H1 (cell line): ENCODE data around the gene ABI1. TPM values are rescaled to one million over a fixed set of nuclear protein-coding genes. Genes with fewer than 3 reads are reported as not detected.

Experiments
- CTCF ChIA-PET: fragments of 300-600 bp; sonication (Branson Sonifier 250); formaldehyde crosslinking; loops from one replicate; lab custom pipeline; 2021; ENCODE audit not compliant: partially characterized antibody; lab: Charles Lee
- POLR2A ChIA-PET: fragments of 300-600 bp; sonication (Branson Sonifier 250); formaldehyde crosslinking; loops from one replicate; lab custom pipeline; 2021; ENCODE audit warnings: inconsistent platforms; ENCODE audit not compliant: partially characterized antibody; lab: Charles Lee
- DNase-seq, 2 experiments: peaks; one replicate each; pipeline versions ENCODE4 v3.0.0 to v3.0.0-alpha.2; 2010 to 2022; ENCODE audit warnings: low spot score in 2 of 2, low read depth in 1 of 2, mixed read lengths in 1 of 2
- FAIRE-seq: peaks from 2 replicates; lab custom pipeline; 2011; peaks lifted over from hg19 to GRCh38; lab: Jason Lieb, UNC
- H2AFZ ChIP-seq: 2 replicates; pipeline ENCODE4 v1.8.1; 2012; ENCODE audit warnings: low read length, inconsistent platforms
- H2AK5ac ChIP-seq: 2 replicates; pipeline ENCODE4 v1.6.1; 2013; ENCODE audit warnings: low read depth, low read length
- H2BK120ac ChIP-seq: replicated peaks from 2 replicates; pipeline ENCODE3; 2013; ENCODE audit warnings: low read depth, low read length, inconsistent platforms
- H2BK12ac ChIP-seq: 2 replicates; pipeline ENCODE4 v1.6.1; 2013; ENCODE audit warnings: low read depth, low read length
- H2BK15ac ChIP-seq: 2 replicates; pipeline ENCODE4 v1.6.1; 2013; ENCODE audit warnings: low read length
- H2BK20ac ChIP-seq: 2 replicates; pipeline ENCODE4 v1.6.1; 2013; ENCODE audit warnings: low read length
- H2BK5ac ChIP-seq: 2 replicates; pipeline ENCODE4 v1.6.1; 2013; ENCODE audit warnings: low read depth, low read length
- H3K14ac ChIP-seq: 2 replicates; pipeline ENCODE4 v1.6.1; 2013; ENCODE audit warnings: inconsistent platforms; ENCODE audit not compliant: insufficient read length
- H3K18ac ChIP-seq: 2 replicates; pipeline ENCODE4 v1.6.1; 2013; ENCODE audit warnings: low read length; ENCODE audit errors: extremely low read depth
- H3K23ac ChIP-seq: 2 replicates; pipeline ENCODE4 v1.6.1; 2013; ENCODE audit warnings: inconsistent platforms; ENCODE audit not compliant: insufficient read length
- H3K23me2 ChIP-seq: 2 replicates; pipeline ENCODE4 v1.6.1; 2013; ENCODE audit warnings: low read depth, low read length
- H3K27ac ChIP-seq: 2 replicates; pipeline ENCODE4 v1.6.1; 2011; ENCODE audit warnings: low read depth, low read length, inconsistent platforms
- H3K27me3 ChIP-seq, 4 experiments: replicated peaks in 1 of 4; 1 replicate in 1 of 4; 2 replicates in 3 of 4; pipeline versions ENCODE4 v1.6.1 to v1.8.1; 2011 to 2013; ENCODE audit warnings: low read length in 3 of 4, mild to moderate bottlenecking in 3 of 4, inconsistent platforms in 2 of 4, mixed read lengths in 2 of 4, moderate library complexity in 1 of 4; ENCODE audit not compliant: control insufficient read depth in 3 of 4, insufficient read depth in 3 of 4; ENCODE audit errors: extremely low read depth in 1 of 4
- H3K36me3 ChIP-seq, 4 experiments: 2 replicates each; pipeline versions ENCODE4 v1.6.1 to v1.8.1; 2011 to 2013; ENCODE audit warnings: mild to moderate bottlenecking in 4 of 4, low read length in 3 of 4, moderate library complexity in 2 of 4, control low read depth in 1 of 4, inconsistent platforms in 1 of 4; ENCODE audit not compliant: insufficient read depth in 4 of 4, control insufficient read depth in 2 of 4
- H3K4ac ChIP-seq: replicated peaks from 2 replicates; pipeline ENCODE3; 2013; ENCODE audit warnings: low read length, low read depth, mixed read lengths, inconsistent platforms; ENCODE audit not compliant: insufficient read length
- H3K4me1 ChIP-seq, 4 experiments: replicated peaks in 1 of 4; 1 replicate in 1 of 4; 2 replicates in 3 of 4; pipeline versions ENCODE4 v1.6.1 to v1.8.1; 2011 to 2013; ENCODE audit warnings: low read length in 3 of 4, inconsistent platforms in 2 of 4, mixed read lengths in 1 of 4; ENCODE audit not compliant: insufficient read depth in 4 of 4, control insufficient read depth in 3 of 4
- H3K4me2 ChIP-seq, 2 experiments: 2 replicates each; pipeline versions ENCODE4 v1.6.1 to v1.8.1; 2011 to 2013; ENCODE audit warnings: low read depth in 2 of 2, low read length in 2 of 2, control low read depth in 1 of 2, inconsistent platforms in 1 of 2, mild to moderate bottlenecking in 1 of 2; ENCODE audit not compliant: insufficient read depth in 1 of 2
- H3K4me3 ChIP-seq, 4 experiments: fragments of 200-600, 300-600 bp in 1 of 4; sonication (generic), shearing (Covaris generic), sonication (Bioruptor Twin) in 1 of 4; 2 replicates each; pipeline versions ENCODE4 v1.5.1 to v1.8.1; 2011 to 2016; ENCODE audit warnings: low read length in 4 of 4, low read depth in 3 of 4, control low read depth in 2 of 4, inconsistent platforms in 2 of 4, mild to moderate bottlenecking in 2 of 4, mixed read lengths in 1 of 4, moderate library complexity in 1 of 4; ENCODE audit not compliant: insufficient read depth in 2 of 4; ENCODE audit errors: extremely low read depth in 1 of 4
- H3K56ac ChIP-seq: replicated peaks from 2 replicates; pipeline ENCODE3; 2013; ENCODE audit warnings: low read depth, mild to moderate bottlenecking, mixed read lengths, low read length, inconsistent platforms; ENCODE audit not compliant: insufficient read length
- H3K79me1 ChIP-seq: 2 replicates; pipeline ENCODE4 v1.6.1; 2013; ENCODE audit warnings: low read depth, low read length, control low read depth
- H3K79me2 ChIP-seq, 2 experiments: 2 replicates each; pipeline versions ENCODE4 v1.6.1 to v1.8.1; 2012 to 2013; ENCODE audit warnings: low read length in 2 of 2, mild to moderate bottlenecking in 2 of 2, inconsistent platforms in 1 of 2; ENCODE audit not compliant: insufficient read depth in 2 of 2, control insufficient read depth in 1 of 2
- H3K9ac ChIP-seq, 4 experiments: replicated peaks in 1 of 4; 1 replicate in 1 of 4; 2 replicates in 3 of 4; pipeline versions ENCODE4 v1.6.1 to v1.8.1; 2011 to 2013; ENCODE audit warnings: low read depth in 3 of 4, low read length in 3 of 4, control low read depth in 2 of 4, mild to moderate bottlenecking in 2 of 4, moderate library complexity in 2 of 4, inconsistent platforms in 1 of 4; ENCODE audit errors: extremely low read depth in 1 of 4
- H3K9me3 ChIP-seq, 2 experiments: 2 replicates each; pipeline versions ENCODE4 v1.6.1 to v1.8.1; 2012 to 2013; ENCODE audit warnings: mild to moderate bottlenecking in 2 of 2, moderate library complexity in 2 of 2, control low read depth in 1 of 2, inconsistent platforms in 1 of 2, low read depth in 1 of 2, low read length in 1 of 2, mixed read lengths in 1 of 2; ENCODE audit not compliant: insufficient read depth in 2 of 2
- H4K20me1 ChIP-seq, 2 experiments: replicated peaks in 1 of 2; 2 replicates each; pipeline versions ENCODE3 to v1.8.1; 2011 to 2013; ENCODE audit warnings: inconsistent platforms in 2 of 2, low read length in 2 of 2, mild to moderate bottlenecking in 1 of 2; ENCODE audit not compliant: insufficient read depth in 2 of 2, control insufficient read depth in 1 of 2
- H4K5ac ChIP-seq: 2 replicates; pipeline ENCODE4 v1.6.1; 2013; ENCODE audit warnings: low read length, low read depth, mixed read lengths, inconsistent platforms; ENCODE audit not compliant: insufficient read length
- H4K8ac ChIP-seq: 2 replicates; pipeline ENCODE4 v1.8.0; 2013; ENCODE audit warnings: mild to moderate bottlenecking, moderate library complexity, low read length, inconsistent platforms; ENCODE audit not compliant: insufficient read depth; ENCODE audit errors: extremely low read depth
- H4K91ac ChIP-seq: replicated peaks from 2 replicates; pipeline ENCODE3; 2013; ENCODE audit warnings: low read length, mixed read lengths, inconsistent platforms; ENCODE audit not compliant: insufficient read length
- JUN ChIP-seq: IDR thresholded peaks from 2 replicates; pipeline ENCODE4 v1.6.1; 2011; ENCODE audit warnings: low read depth, mild to moderate bottlenecking, improper control_type of control experiment, low read length
- PHF8 ChIP-seq: fragments of 200-600 bp; sonication (generic); conservative IDR thresholded peaks from 2 replicates; pipeline ENCODE4 v1.7.1; 2012; ENCODE audit warnings: low read depth, mild to moderate bottlenecking, inconsistent platforms, low read length, moderate library complexity
- POU5F1 ChIP-seq: IDR thresholded peaks from 2 replicates; pipeline ENCODE4 v1.6.1; 2011; ENCODE audit warnings: low read depth, mild to moderate bottlenecking, low read length, moderate library complexity
- SRF ChIP-seq: IDR thresholded peaks from 2 replicates; pipeline ENCODE4 v1.6.1; 2011; ENCODE audit warnings: mild to moderate bottlenecking, low read depth, low read length, moderate library complexity
- TEAD4 ChIP-seq: IDR thresholded peaks from 2 replicates; pipeline ENCODE4 v1.6.1; 2012; ENCODE audit warnings: low read depth, low read length, inconsistent platforms, mixed read lengths
- WGBS, 2 experiments: shearing (Covaris generic) in 1 of 2; methylation state at CpG; one replicate each; pipeline versions ENCODE4 v1.1.6 to v1.1.7; 2013 to 2015; ENCODE audit warnings: low lambda C conversion rate in 2 of 2, mixed read lengths in 2 of 2, inconsistent platforms in 1 of 2, low coverage in 1 of 2, missing lambda C conversion rate in 1 of 2; ENCODE audit not compliant: insufficient replicate concordance in 2 of 2, insufficient coverage in 1 of 2, insufficient read length in 1 of 2; ENCODE audit errors: extremely low coverage in 1 of 2, missing lambda C conversion rate in 1 of 2; 5-methylcytosine and 5-hydroxymethylcytosine counted together
- polyA plus RNA-seq, 7 experiments: library from polyadenylated mRNA; depleted of rRNA in 3 of 7; stranded (reverse) in 5 of 7; unstranded in 2 of 7; fragments of >200 nt in 5 of 7; fragments of 200-250 nt in 2 of 7; gene quantifications; 1 replicate in 5 of 7; 2 replicates in 1 of 7; 4 replicates in 1 of 7; pipeline versions ENCODE4 v1.2.1 to v1.2.3, GENCODE V29; 2011 to 2013; ENCODE audit warnings: missing spikeins in 2 of 7, mixed read lengths in 2 of 7
- total RNA-seq: library from RNA; stranded (reverse); fragmentation: NEBNext Ultra II Directional; extraction: Animal tissue kit (Norgen Biotek cat#: 25700); gene quantifications from 2 replicates; pipeline ENCODE4 v1.2.1, GENCODE V29; 2021
- TF ChIP-seq, protein P1 (sequence below): IDR thresholded peaks from 2 replicates; pipeline ENCODE4 v1.6.1; 2012; ENCODE audit warnings: low read length, inconsistent platforms

ABI1 gene
- total and polyA plus RNA-seq, 2 of the 8 experiments (the other 6 are each of a cell fraction or from before 2014, with no cell fraction given) = 35.4 to 37.0 TPM

DNA sequence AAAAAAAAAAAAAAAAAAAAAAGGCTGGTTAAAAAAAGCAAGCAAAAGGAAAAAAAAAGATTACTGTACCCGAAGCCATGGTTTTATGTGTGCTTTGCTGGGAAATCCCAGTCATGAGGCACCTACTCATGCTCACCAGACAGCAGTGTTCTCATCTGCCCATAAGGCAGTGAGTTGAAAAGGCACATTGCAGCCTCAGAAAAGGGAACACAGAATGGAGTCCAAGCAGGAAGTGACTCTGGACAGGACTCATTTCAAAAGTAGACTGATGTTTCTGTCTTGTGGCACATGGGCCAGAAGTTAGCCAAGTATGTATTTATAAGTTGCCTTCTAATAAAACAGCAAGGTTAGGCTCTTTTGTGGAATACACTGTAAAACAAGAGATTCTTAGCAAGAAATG is 123.0 kb downstream of the ABI1 start:
- Histone ChIP-seq H4K8ac (no peak overlapping the region), H3K79me2 (no peaks in the 10 kb centered on the region), H3K9me3 (no peaks in the 10 kb centered on the region), H3K27ac (no peak overlapping the region), H3K9ac (no peak overlapping the region), H3K23ac (no peak overlapping the region), H2AFZ (no peak overlapping the region), H3K23me2 (no peaks in the 10 kb centered on the region), H3K4me2 (no peak overlapping the region), H3K14ac (no peak overlapping the region), H2BK5ac (no peak overlapping the region), H2BK20ac (no peak overlapping the region), H3K79me1 (no peaks in the 10 kb centered on the region), H4K91ac (no peak overlapping the region), H3K4me1 (peaks cover 0 to 4% (median 2%) of the 10 kb centered on the region in 4 experiments; a peak in 2 of 7 replicates), H3K4ac (no peak overlapping the region), H4K5ac (no peak overlapping the region), H2AK5ac (no peak overlapping the region), H3K56ac (no peak overlapping the region), H3K18ac (no peak overlapping the region), H3K4me3 (no peak overlapping the region), H2BK12ac (no peak overlapping the region), H4K20me1 (no peaks in the 10 kb centered on the region), H3K27me3 (no peaks in the 10 kb centered on the region), H3K36me3 (peaks cover 0 to 45% (median 28%) of the 10 kb centered on the region in 4 experiments; a peak in 6 of 8 replicates), H2BK15ac (no peak overlapping the region), H2BK120ac (no peak overlapping the region)
- DNase-seq (no peak), FAIRE-seq (no peak)
- POLR2A ChIA-PET = no interaction called here
- WGBS, 2 experiments = 80% methylated on average over 1 of the region's 1 CpG; no CpG with 5 or more reads in 1 of the 2 experiments
- CTCF ChIA-PET = no interaction called here
- TF ChIP-seq, protein P1, sequence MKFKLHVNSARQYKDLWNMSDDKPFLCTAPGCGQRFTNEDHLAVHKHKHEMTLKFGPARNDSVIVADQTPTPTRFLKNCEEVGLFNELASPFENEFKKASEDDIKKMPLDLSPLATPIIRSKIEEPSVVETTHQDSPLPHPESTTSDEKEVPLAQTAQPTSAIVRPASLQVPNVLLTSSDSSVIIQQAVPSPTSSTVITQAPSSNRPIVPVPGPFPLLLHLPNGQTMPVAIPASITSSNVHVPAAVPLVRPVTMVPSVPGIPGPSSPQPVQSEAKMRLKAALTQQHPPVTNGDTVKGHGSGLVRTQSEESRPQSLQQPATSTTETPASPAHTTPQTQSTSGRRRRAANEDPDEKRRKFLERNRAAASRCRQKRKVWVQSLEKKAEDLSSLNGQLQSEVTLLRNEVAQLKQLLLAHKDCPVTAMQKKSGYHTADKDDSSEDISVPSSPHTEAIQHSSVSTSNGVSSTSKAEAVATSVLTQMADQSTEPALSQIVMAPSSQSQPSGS = no peak
- no peak for TF ChIP-seq POU5F1
- no peak for TF ChIP-seq TEAD4
- TF ChIP-seq PHF8 = no peak
- TF ChIP-seq JUN = no peak
- no peak for TF ChIP-seq SRF
